NCI-H2196 treated with DMSO at 0.1 percent for 48 hours (cell line): Measurements from ENCODE around the gene SIN3A.

ENCODE experiments used
- DNase-seq: peaks from one replicate; lab custom pipeline; 2025; ENCODE audit not compliant: unreplicated experiment; lab: John Stamatoyannopoulos, UW

The SIN3A gene

DNA sequence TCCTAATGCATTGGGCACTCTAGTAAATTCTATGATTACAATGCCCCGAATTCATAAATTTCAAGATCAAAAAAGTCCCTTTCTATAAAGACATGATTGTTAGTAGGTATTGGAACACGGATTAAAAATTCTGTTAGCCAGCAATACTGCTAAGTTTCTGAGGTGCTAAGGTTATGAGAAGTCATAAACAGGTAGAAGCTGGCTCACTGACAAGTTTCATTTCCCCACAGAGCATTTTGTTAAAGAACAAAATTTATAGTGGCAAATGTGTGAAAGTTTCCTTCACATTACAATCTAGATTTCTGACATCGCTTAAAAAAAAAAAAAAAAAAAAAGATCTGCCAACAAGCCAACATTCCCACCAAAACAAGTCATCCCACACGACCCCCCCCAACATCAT is 70.7 kb downstream of the SIN3A start:
- no peak for DNase-seq

DNA sequence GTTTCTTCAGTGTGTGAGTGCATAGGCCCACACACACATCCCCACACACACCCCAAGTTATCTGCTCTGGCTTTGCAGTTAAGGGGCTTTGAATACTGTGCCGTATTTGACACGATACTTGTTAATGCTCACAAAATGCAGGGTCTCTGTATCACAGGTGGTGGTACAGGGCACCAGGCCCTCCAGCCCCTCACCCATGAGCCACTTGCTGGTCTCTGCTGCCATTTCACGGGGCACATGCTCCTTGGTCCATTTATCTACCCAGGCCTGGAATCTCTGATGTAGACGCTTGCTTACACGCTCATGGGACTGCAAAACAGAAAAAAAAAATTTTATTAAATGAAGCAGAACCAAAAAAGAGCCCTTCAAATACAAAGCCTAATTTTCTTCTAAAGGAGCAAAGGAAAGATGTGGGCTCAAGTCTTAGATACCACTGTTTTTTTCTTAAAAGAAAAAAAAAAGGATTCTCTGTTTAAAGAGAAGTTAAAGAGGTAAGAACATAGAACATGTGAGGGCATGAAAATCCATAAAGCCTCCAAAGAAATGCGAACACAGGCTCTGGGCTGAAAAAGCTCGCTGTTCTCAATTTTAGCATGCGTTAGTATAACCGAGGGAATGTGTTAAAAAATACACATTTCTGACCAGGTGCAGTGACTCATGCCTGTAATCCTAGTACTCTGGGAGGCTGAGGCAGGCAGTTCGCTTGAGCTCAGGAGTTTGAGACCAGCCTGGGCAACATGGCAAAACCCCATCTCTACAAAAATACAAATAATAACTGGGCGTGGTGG is 79.4 kb downstream of the SIN3A start:
- no peak for DNase-seq

DNA sequence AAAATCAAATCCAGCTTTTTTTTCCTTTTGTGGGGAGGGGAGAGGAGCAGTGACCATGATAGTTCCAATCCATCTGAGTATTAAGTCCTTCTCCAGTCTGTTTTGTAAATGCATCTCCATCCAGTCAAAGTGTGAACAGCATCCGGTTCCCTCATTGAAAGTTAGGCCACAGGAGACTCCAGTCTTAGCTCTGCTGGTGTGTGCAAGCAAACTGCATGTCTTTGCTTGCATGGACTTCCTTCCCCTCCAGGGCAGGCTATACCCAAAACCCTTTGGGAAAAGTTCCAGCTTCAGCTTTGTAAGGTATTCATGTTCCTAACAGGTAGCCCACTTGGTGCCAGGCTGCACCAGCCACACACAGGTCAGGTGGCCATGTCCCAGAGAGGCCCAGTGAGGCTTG is 80.0 kb downstream of the SIN3A start:
- no peak for DNase-seq

DNA sequence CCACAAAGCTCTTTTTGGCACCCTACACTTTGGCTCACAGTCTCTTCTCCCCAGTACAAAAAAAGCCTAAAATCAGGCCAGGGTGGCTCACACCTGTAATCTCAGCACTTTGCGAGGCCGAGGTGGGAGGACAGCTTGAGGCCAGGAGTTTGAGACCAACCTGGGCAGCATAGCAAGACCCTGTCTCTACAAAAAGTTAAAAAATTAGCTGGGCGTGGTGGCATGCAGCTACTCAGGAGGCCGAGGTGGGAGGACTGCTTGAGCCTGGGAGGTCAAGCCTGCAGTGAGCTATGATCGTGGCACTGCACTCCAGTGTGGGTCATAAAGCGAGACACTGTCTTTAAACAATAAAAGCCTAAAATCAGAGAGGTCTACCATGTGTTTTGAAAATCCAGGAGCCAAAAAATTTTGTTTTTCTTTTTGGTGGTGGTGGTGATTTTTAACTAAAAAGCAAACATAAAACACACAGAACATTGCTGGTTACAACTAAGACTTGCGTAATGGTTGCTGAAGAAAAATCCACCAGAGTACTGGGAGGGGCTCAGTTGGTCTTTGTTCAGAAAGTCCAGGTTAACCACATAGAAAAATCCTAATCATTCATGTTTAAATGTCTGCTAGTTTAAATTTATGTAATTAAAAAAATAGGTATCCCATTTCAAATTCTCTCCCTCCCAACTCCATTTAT is 81.5 kb downstream of the SIN3A start:
- DNase-seq, result no peak

DNA sequence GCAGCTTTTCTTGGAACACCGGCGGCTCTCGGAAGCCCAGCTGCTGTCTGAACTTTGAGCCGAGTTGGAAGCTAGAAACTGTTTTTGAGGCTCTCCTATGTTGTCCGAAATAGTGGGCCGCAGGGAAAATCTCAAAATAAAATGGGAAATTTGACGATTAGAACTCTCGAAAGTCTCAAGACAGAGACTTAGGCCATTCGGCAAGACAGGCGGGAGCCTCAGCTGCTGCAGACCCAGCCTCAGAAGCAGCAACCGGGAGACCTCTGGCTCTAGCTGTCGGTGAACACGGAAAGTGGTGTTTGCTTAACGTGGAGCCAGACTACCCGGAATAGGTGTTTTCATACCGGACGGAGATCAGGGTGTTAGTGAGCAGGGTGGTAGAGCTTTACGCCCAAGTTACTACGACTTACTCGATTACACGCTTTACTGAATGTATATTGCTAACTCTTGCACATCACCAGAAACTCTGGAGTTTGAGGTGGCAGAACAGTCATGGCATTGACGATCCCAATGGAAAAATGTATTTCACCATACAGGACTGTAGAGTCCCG is 82.7 kb downstream of the SIN3A start:
- DNase-seq, result no peak

DNA sequence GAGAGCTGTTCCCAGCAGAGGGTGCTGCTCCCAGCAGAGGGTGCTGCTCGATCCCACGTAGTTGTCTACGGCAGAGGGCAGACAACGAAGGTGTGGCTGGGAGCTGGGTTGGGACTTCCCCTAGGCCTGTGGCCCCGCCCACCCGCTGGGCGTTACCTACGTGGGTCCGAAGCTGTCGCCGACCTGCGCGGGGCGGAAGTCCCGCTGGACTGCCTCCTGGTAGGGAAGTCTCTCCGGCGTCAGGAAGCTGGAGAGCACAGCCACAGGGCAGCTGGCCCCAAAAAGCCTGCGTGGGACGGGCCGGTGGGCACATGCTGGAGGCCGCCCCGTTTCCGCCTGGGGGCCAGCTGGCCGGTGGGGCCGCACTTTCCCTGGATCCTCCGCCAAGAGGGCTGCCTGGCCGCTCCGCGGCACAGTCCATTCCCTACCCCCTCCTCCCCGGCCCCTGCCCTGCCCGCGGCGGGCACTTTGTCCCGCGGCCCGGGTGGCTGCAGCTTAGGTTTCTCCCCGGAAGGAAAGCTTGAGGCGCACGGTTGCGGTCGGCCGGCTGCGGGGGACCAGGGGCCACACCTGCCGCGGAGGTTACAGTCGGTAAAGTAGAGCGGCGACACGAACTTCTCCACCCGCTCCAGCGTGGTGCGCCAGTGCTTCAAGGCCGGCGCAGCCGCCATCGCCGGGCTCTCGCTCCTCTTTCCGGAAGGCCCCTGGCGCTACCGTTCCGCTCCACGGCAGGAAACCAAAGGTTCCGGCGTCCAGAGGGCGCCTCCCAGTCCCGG is 83.4 kb downstream of the SIN3A start, which contains the start of gene MAN2C1:
MAN2C1 (minus strand) TSS at position 695 of the 776 bp plus-strand sequence; CDS start at position 671, 24 bp downstream.
- peak; percentile 86 for DNase-seq

DNA sequence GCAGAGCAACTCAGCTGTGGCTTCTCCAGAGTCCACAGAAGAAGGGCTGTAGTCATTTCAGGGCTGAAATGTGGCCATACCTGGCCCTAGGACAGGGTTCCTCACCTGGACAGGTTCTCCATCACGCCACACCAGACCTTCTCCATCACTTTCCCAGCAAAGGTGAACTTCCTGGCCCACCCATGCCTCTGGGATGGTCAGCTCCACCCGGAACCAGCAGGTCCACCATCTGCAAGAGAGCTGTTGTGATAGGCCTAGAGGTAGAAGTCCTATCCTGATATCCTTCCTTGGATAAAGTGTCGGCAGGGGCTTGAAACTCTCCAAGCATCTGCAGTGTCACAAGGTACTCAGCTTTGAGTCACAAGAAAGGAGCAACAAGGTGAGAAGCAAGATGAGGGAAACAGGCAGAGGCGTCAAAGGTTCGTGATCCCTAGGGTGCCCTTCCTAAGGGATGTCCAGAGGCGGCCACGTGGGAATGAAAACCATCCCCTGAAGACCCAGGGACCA is 84.0 kb downstream of the SIN3A start:
- no peak for DNase-seq

DNA sequence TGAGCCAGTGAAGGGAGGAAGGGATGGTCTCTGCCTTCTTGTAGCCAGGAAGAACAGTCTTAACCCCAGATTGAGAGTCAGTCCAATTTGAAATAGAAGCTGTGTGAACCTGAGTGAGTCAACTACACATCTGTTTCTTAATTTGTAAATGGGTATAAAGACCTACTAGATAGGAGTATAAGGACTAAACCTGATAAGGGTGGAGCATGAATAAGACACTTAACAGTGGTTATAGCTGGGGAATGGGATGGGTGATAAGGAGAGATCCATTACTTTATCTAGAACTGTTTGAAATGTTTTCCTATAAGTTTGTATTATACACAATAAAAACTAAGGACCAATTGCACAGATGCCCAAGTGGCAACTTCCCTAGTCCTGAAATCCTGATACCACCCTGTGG is 84.5 kb downstream of the SIN3A start:
- DNase-seq, result no peak

DNA sequence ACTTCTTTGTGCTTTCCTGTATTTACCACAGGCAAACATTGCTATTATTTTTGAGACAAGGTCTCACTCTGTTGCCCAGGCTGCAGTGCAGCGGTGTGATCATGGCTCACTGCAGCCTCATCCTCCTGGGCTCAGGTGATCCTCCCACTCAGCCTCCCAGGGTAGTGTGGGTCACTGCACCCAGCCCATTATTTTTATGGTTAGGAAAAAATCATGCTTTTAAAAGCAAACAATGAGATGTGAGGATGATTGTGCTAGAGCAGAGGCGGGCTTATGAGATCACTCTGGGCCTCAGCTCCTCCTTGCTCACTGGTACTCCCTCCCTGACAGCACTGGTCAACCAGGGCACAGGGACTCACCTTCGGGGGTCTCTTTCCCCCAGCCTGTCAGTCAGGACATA is 85.3 kb downstream of the SIN3A start:
- DNase-seq, result no peak

DNA sequence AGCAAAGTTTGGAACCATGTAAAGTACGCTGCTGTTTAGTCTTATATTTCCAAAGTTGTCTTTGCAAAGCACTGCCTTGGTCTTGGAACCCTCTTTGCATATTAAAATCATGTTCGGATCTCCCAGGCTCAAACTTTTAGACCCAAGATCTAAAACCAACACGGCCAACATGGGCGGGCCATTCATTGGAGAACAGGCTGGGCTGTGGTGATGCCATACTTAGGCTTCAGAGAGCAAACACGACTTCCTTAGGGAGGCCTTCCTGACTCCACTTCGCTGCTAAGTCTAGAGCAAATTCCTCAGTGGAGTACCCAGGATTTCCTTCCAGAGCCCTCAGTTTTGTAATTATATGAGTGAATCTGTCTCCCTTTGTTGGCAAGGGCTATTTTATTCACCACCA is 86.6 kb downstream of the SIN3A start:
- DNase-seq, result no peak

DNA sequence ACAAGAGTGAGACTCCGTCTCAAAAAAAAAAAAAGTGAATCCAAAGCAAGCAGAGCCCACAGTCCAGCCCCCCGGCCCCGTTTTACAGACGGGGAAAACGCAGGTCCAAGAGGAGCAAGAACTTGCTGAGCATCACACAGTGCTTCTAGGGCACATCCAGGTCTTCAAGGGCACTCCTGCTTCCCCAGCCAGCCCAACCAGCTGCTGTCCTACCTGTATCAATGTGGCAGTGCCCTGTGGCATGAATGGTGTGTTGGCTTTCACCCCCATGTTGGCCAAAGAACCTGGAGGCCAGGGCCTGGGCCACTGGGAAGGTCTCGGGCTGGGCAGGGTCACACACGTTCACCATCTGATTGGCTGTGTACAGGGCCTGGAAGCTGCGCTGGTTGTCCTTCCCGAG is 87.7 kb downstream of the SIN3A start:
- no peak for DNase-seq

DNA sequence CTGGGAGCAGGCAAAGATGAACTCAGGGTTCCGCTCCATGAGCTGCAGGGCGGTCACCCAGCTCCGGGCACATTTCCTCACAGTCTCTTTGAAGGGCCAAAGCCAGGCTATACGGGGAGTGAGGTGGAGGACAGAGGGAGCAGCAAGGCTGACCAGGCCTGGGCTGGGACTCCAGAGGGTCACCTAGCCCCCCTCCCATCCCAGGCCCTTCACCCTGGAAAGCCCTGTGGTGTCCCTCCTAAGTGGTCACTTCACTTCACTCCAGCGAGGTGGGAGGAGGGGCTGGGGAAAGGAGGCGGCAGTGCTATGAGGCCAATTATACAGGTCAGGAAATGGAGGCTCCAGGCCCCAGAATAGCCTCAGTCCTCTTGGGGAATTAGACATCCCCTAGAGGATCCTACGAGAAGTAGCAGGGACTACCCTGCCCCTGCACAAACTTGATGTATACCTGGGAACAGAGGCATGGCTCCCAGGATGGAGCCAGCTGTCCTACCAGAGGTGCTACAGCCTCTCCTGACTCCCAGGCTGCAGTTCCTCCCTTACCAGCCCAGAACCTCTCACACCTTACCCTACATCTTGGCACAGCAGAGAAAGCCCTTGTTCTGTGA is 88.7 kb downstream of the SIN3A start:
- no peak for DNase-seq

DNA sequence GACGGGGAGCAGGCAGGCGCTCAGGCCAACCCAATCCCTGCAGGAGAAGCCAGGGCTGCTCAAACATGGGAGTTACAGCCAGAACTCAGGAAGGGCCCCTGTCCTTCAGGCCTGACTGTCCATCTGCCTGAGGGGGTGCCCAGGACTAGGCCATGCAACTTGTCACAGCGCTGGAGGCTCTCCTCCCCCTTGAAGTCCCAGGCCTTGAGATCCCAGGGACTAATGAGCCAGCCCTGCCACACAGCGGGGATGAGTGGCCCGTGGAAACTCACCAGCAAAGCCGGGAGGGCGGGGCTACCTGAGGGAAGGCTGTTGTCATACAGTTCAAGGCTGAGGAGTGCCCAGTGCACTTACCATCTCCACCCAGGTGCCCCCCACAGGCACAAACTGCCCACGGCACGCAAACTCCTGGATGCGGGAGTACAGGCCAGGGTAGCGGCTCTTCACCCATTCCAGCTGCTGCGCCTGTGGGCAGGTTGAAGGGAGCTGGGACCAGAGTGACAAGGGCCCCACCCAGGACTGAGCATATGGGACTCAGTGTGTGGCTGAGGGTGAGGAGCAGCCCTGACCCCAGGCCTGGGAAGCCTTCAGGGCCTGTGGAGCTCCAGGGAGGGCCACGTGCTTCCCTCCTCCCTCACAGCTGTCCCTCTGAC is 89.4 kb downstream of the SIN3A start:
- no peak for DNase-seq

DNA sequence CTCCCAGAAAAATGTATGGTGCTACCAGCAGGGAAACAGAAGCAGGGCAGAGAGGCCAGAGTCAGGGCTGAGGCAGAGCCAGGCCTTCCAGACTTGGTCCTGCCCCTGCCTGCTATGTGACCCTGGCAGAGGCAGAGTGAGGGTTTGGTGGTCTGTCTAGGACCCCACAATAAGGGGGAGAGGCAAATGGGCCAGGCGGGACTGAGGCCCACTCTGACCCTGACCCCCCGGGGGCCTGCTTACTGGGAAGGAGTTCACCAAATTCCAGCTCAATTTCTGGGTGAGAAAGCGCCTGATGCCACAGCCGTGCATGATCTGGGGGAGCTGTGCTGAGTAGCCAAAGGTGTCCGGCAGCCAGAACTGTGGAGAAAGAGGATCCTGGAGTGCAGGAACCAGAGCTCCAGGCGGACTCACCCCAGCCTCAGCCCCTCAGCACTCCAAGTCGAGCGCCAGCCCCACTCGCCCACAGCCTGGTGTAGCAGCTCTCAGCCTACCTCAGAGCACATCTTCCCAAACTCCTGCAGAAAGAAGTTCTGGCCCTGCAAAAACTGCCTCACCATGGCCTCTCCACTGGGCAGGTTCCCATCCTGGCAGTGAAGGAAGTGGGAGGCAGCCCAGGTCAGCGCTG is 90.0 kb downstream of the SIN3A start:
- DNase-seq, result no peak

DNA sequence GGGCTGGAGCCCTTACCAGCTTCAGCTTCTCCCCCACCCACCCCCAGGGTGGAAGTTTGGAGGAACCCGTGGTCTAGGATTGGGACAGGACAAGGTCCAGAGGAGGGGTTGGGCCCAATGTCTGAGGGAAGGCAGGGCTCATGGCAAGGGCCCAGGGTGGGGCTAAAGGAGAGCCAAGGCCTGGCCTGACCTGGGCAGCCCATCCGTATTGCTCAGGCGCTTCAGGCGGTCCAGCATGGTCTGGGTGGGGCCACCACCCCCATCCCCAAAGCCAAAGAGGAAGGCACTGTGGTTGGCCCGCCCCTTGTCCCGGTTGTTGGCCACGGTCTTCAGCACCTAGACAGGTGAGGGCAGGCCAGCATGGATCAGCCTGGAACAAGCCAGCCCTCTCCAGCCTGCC is 90.6 kb downstream of the SIN3A start:
- DNase-seq, result no peak

DNA sequence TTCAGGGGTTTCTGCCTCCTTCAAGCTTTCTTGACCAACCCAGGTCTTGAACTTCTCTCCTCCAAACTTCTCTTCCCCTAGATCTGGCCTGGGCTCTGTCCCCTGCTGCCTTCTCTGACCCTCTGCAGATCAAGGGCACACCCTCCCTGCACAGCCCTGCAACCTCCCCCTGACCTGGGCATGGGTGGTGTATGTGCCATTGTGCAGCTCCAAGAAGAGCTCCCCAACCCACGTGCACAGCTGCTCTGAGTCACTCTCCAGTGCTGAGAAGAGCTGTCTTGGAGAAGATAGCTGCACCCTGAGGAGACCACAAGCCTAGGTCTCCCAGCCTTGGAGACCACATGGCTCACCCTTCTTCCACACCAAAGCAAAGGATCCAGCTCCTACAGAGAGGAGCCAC is 91.1 kb downstream of the SIN3A start:
- no peak for DNase-seq

DNA sequence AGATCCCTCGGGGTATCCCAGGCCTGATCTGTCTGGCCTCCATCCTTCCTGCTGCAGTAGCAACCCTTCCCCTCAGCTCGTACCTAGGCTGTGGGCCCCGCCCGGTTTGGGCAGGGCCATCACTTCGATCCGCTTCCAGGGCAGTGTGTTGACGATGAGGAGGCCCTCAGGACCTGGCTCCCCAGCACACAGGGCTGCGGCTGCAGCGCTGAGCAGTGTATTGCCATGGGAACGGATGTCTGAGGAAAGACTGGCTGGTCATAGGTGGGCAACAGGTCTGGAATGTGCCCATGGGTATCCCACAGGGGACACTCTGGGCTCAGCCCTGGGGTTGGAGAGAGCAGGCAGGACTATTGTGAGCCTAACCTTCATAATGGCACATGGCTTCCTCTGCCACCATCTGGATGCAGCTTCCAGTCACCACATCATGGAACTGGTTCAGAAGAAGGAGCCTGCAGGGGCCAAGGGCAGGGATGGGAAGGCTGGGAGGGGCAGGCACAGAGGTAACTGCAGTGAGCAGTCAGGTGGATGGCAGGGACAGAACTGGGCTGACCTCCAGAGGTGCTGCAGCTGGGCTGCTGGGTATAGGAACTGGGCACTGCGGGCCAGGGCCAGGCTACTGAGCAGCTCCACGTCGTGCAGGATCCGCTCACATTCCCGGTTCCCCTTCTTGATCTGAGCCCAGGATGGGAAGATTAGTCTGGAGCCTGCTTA is 91.8 kb downstream of the SIN3A start:
- DNase-seq, result no peak

DNA sequence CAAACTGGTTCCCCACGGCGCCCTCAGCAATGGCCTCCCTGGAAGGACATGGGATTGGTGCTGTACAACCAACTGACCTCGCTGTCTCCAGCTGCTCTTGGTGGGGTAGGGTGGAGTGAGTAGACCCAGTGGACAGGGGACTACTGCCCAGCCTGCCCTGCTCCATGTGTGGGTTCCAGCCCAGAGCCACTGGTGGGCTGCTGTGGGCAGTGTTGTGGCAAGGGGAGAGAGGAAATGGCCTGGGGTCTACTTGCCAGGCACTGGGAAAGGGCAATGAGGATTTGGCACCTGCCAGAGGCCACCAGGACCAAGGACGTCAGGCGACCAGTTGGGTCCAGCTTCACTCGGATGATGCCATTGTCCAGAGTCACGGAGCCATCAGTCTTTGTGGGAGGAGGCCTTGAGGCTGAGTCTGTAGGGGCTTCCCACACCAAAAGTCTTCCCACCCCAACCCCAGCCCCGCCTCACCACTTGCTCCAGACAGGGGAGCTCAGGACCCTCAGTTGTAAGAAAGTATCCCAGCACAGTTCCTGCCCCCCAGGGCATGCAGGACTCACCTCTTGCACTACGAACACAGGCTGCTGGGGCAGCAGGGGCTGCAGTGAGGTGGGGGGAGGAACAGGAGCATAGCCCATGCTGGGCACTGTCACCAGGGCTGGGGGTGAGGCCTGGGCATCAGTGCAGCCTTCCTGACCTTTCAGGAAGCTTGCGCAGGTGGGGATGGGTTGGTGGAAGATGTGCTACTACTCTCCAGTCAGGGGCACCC is 92.5 kb downstream of the SIN3A start:
- no peak for DNase-seq
